GM04504 (cell line): ENCODE results near the gene ANOS1.

ENCODE experiments used
- DNase-seq: peaks from one replicate; pipeline ENCODE4 v3.0.0-alpha.2; 2012; ENCODE audit warnings: low read depth

Gene ANOS1

GRCh38 chrX:8717354-8717753, 14.6 kb downstream of the ANOS1 start:
- DNase-seq = no peak

- DNase-seq = no peak
Observed at GRCh38 chrX:8714164-8714563, 17.8 kb downstream of the ANOS1 start.

- no peak for DNase-seq
Observed at GRCh38 chrX:8711401-8711800, 20.5 kb downstream of the ANOS1 start.

- no peak for DNase-seq
Observed at GRCh38 chrX:8704184-8704583, 27.8 kb downstream of the ANOS1 start.

GRCh38 chrX:8692871-8693270, 39.1 kb downstream of the ANOS1 start:
- no peak for DNase-seq

GRCh38 chrX:8689473-8689872, 42.5 kb downstream of the ANOS1 start:
- DNase-seq = no peak

- no peak for DNase-seq
Observed at GRCh38 chrX:8688776-8689175, 43.2 kb downstream of the ANOS1 start.

GRCh38 chrX:8684201-8684965, 47.6 kb downstream of the ANOS1 start:
- DNase-seq = no peak

- DNase-seq = no peak
Observed at GRCh38 chrX:8683687-8684086, 48.2 kb downstream of the ANOS1 start.

GRCh38 chrX:8679550-8679949, 52.4 kb downstream of the ANOS1 start:
- DNase-seq = no peak

GRCh38 chrX:8675006-8675630, 56.8 kb downstream of the ANOS1 start:
- no peak for DNase-seq

- no peak for DNase-seq
Observed at GRCh38 chrX:8673201-8673600, 58.7 kb downstream of the ANOS1 start.

- DNase-seq = no peak
Observed at GRCh38 chrX:8672176-8672575, 59.8 kb downstream of the ANOS1 start.

- no peak for DNase-seq
Observed at GRCh38 chrX:8668813-8669212, 63.1 kb downstream of the ANOS1 start.

- DNase-seq = no peak
Observed at GRCh38 chrX:8663325-8663724, 68.6 kb downstream of the ANOS1 start.

- no peak for DNase-seq
Observed at GRCh38 chrX:8657883-8658282, 74.1 kb downstream of the ANOS1 start.

GRCh38 chrX:8653956-8654355, 78.0 kb downstream of the ANOS1 start:
- DNase-seq = no peak

- DNase-seq = no peak
Observed at GRCh38 chrX:8649969-8650368, 82.0 kb downstream of the ANOS1 start.

- no peak for DNase-seq
Observed at GRCh38 chrX:8647176-8647575, 84.8 kb downstream of the ANOS1 start.

- DNase-seq = no peak
Observed at GRCh38 chrX:8639949-8640475, 91.9 kb downstream of the ANOS1 start.

- no peak for DNase-seq
Observed at GRCh38 chrX:8636497-8636896, 95.4 kb downstream of the ANOS1 start.

- DNase-seq = no peak
Observed at GRCh38 chrX:8635812-8636211, 96.1 kb downstream of the ANOS1 start.

GRCh38 chrX:8632924-8633323, 99.0 kb downstream of the ANOS1 start:
- no peak for DNase-seq

- DNase-seq = no peak
Observed at GRCh38 chrX:8629871-8630270, 102.1 kb downstream of the ANOS1 start.
